Stimulated activated CD8-positive, alpha-beta memory T cell treated with anti-CD3 and anti-CD28 coated beads, Interleukin-12 subunit alpha, Interleukin-12 subunit beta, amount 100 ng/mL, for 24 hours (primary cell): ENCODE measurements around the gene NAA11.

Experiments
- DNase-seq: peaks from one replicate; pipeline ENCODE4 v3.0.0-alpha.2; 2020; ENCODE audit errors: extremely low read depth

Gene NAA11

GRCh38 chr4:79325864-79326328, at the start of gene NAA11:
Gene NAA11 (minus strand): TSS chr4:79326061. CDS start chr4:79325877, 184 bp downstream.
- DNase-seq = no peak

GRCh38 chr4:79370026-79370425, 44.2 kb upstream of the NAA11 start:
- DNase-seq = no peak

- DNase-seq = no peak
Measured at GRCh38 chr4:79367096-79367495, 41.2 kb upstream of the NAA11 start.

- DNase-seq = no peak
Measured at GRCh38 chr4:79366422-79366821, 40.6 kb upstream of the NAA11 start.

GRCh38 chr4:79364061-79364460, 38.2 kb upstream of the NAA11 start:
- no peak for DNase-seq

GRCh38 chr4:79362626-79363025, 36.8 kb upstream of the NAA11 start:
- DNase-seq = no peak

GRCh38 chr4:79360006-79360405, 34.1 kb upstream of the NAA11 start:
- DNase-seq = no peak

GRCh38 chr4:79358438-79358837, 32.6 kb upstream of the NAA11 start:
- DNase-seq = no peak

GRCh38 chr4:79357365-79357764, 31.5 kb upstream of the NAA11 start:
- DNase-seq = no peak

GRCh38 chr4:79353075-79353474, 27.2 kb upstream of the NAA11 start:
- no peak for DNase-seq

GRCh38 chr4:79348405-79348804, 22.5 kb upstream of the NAA11 start:
- no peak for DNase-seq

GRCh38 chr4:79341893-79342653, 16.2 kb upstream of the NAA11 start:
- no peak for DNase-seq

- DNase-seq = no peak
Measured at GRCh38 chr4:79340568-79340967, 14.7 kb upstream of the NAA11 start.

GRCh38 chr4:79338148-79338547, 12.3 kb upstream of the NAA11 start:
- DNase-seq = no peak

- no peak for DNase-seq
Measured at GRCh38 chr4:79334783-79335182, 8.9 kb upstream of the NAA11 start.

GRCh38 chr4:79334341-79334740, 8.5 kb upstream of the NAA11 start:
- no peak for DNase-seq

- no peak for DNase-seq
Measured at GRCh38 chr4:79331126-79331876, 5.4 kb upstream of the NAA11 start.

- DNase-seq = no peak
Measured at GRCh38 chr4:79330720-79331119, 4.9 kb upstream of the NAA11 start.

- DNase-seq = no peak
Measured at GRCh38 chr4:79325436-79325835, 425 bp downstream of the NAA11 start.

- no peak for DNase-seq
Measured at GRCh38 chr4:79319975-79320374, 5.9 kb downstream of the NAA11 start.

- DNase-seq = no peak
Measured at GRCh38 chr4:79317711-79318110, 8.2 kb downstream of the NAA11 start.

- no peak for DNase-seq
Measured at GRCh38 chr4:79315891-79316290, 10.0 kb downstream of the NAA11 start.

- no peak for DNase-seq
Measured at GRCh38 chr4:79311279-79311678, 14.6 kb downstream of the NAA11 start.
